ENCODE results near the gene SLC22A5.
"Not testable (repeated sequence)": the region's sequence is repeated elsewhere in the genome, so short reads cannot be mapped to it uniquely, and the experiment has no call there.

Gene SLC22A5

GRCh38 chr5:132410451-132411303 is 41.2 kb downstream of the SLC22A5 start:
- DNase-seq, result peak; percentile 72 to 79 (median 75)
- Histone ChIP-seq H3K4me3 (ENCODE audit: insufficient read depth, low read depth, low read length, poor library complexity, severe bottlenecking) (peak overlapping the region; percentile 90), H3K9me3 (ENCODE audit: control insufficient read depth, low read length) (no peaks in the 10 kb centered on the region), H3K4me1 (ENCODE audit: control insufficient read depth, insufficient read depth, low read length, poor library complexity, severe bottlenecking) (peaks cover 42% of the 10 kb centered on the region), H3K27me3 (replicated peaks; ENCODE audit: control insufficient read depth, insufficient read depth, low read length, poor library complexity, severe bottlenecking) (no peaks in the 10 kb centered on the region), H3K36me3 (ENCODE audit: control insufficient read depth, insufficient read depth, low read length) (no peaks in the 10 kb centered on the region), H3K27ac (ENCODE audit: insufficient read depth, low read length, poor library complexity, severe bottlenecking) (peak overlapping the region; percentile 99)

GRCh38 chr5:132411304-132412013 is 41.9 kb downstream of the SLC22A5 start:
- no peak for DNase-seq
- Histone ChIP-seq H3K27me3 (replicated peaks; ENCODE audit: control insufficient read depth, insufficient read depth, low read length, poor library complexity, severe bottlenecking) (no peaks in the 10 kb centered on the region), H3K36me3 (ENCODE audit: control insufficient read depth, insufficient read depth, low read length) (no peaks in the 10 kb centered on the region), H3K9me3 (ENCODE audit: control insufficient read depth, low read length) (no peaks in the 10 kb centered on the region), H3K4me3 (ENCODE audit: insufficient read depth, low read depth, low read length, poor library complexity, severe bottlenecking) (peak overlapping the region; percentile 90), H3K27ac (ENCODE audit: insufficient read depth, low read length, poor library complexity, severe bottlenecking) (peak overlapping the region; percentile 99), H3K4me1 (ENCODE audit: control insufficient read depth, insufficient read depth, low read length, poor library complexity, severe bottlenecking) (peaks cover 49% of the 10 kb centered on the region)

GRCh38 chr5:132413567-132413966 is 44.1 kb downstream of the SLC22A5 start:
- H3K4me3 ChIP-seq (ENCODE audit: insufficient read depth, low read depth, low read length, poor library complexity, severe bottlenecking), result no peak overlapping the region
- H3K36me3 ChIP-seq (ENCODE audit: control insufficient read depth, insufficient read depth, low read length), result no peaks in the 10 kb centered on the region
- peaks cover 44% of the 10 kb centered on the region for H3K4me1 ChIP-seq (ENCODE audit: control insufficient read depth, insufficient read depth, low read length, poor library complexity, severe bottlenecking)

GRCh38 chr5:132414634-132415378 is 45.3 kb downstream of the SLC22A5 start:
- DNase-seq, result no peak
- peak overlapping the region; percentile 32 for H3K27ac ChIP-seq (ENCODE audit: insufficient read depth, low read length, poor library complexity, severe bottlenecking)

More at GRCh38 chr5:132413567-132413966, 44.1 kb downstream of the SLC22A5 start:
- DNase-seq, result no peak
- peak overlapping the region; percentile 41 for H3K27ac ChIP-seq (ENCODE audit: insufficient read depth, low read length, poor library complexity, severe bottlenecking)
- H3K27me3 ChIP-seq (replicated peaks; ENCODE audit: control insufficient read depth, insufficient read depth, low read length, poor library complexity, severe bottlenecking), result no peaks in the 10 kb centered on the region
- H3K9me3 ChIP-seq (ENCODE audit: control insufficient read depth, low read length), result no peaks in the 10 kb centered on the region

GRCh38 chr5:132415516-132415915 is 46.0 kb downstream of the SLC22A5 start:
- not testable (repeated sequence) for H3K27ac ChIP-seq (ENCODE audit: insufficient read depth, low read length, poor library complexity, severe bottlenecking); DNase-seq; H3K27me3 ChIP-seq (replicated peaks; ENCODE audit: control insufficient read depth, insufficient read depth, low read length, poor library complexity, severe bottlenecking); H3K9me3 ChIP-seq (ENCODE audit: control insufficient read depth, low read length); H3K36me3 ChIP-seq (ENCODE audit: control insufficient read depth, insufficient read depth, low read length); H3K4me3 ChIP-seq (ENCODE audit: insufficient read depth, low read depth, low read length, poor library complexity, severe bottlenecking)
- H3K4me1 ChIP-seq (ENCODE audit: control insufficient read depth, insufficient read depth, low read length, poor library complexity, severe bottlenecking), result peaks cover 46% of the 10 kb centered on the region

More at GRCh38 chr5:132414634-132415378, 45.3 kb downstream of the SLC22A5 start:
- Histone ChIP-seq H3K4me3 (ENCODE audit: insufficient read depth, low read depth, low read length, poor library complexity, severe bottlenecking) (no peak overlapping the region), H3K27me3 (replicated peaks; ENCODE audit: control insufficient read depth, insufficient read depth, low read length, poor library complexity, severe bottlenecking) (no peaks in the 10 kb centered on the region), H3K36me3 (ENCODE audit: control insufficient read depth, insufficient read depth, low read length) (no peaks in the 10 kb centered on the region), H3K4me1 (ENCODE audit: control insufficient read depth, insufficient read depth, low read length, poor library complexity, severe bottlenecking) (peaks cover 44% of the 10 kb centered on the region), H3K9me3 (ENCODE audit: control insufficient read depth, low read length) (no peaks in the 10 kb centered on the region)

- no peaks in the 10 kb centered on the region for H3K36me3 ChIP-seq (ENCODE audit: control insufficient read depth, insufficient read depth, low read length)
- no peaks in the 10 kb centered on the region for H3K9me3 ChIP-seq (ENCODE audit: control insufficient read depth, low read length)
- DNase-seq, result no peak
- peak overlapping the region; percentile 29 for H3K27ac ChIP-seq (ENCODE audit: insufficient read depth, low read length, poor library complexity, severe bottlenecking)
- H3K27me3 ChIP-seq (replicated peaks; ENCODE audit: control insufficient read depth, insufficient read depth, low read length, poor library complexity, severe bottlenecking), result no peaks in the 10 kb centered on the region
- no peak overlapping the region for H3K4me3 ChIP-seq (ENCODE audit: insufficient read depth, low read depth, low read length, poor library complexity, severe bottlenecking)
- H3K4me1 ChIP-seq (ENCODE audit: control insufficient read depth, insufficient read depth, low read length, poor library complexity, severe bottlenecking), result peaks cover 53% of the 10 kb centered on the region
These were observed 46.9 kb downstream of the SLC22A5 start for GRCh38 chr5:132416306-132417009.

GRCh38 chr5:132417010-132417439 is 47.5 kb downstream of the SLC22A5 start:
- H3K27me3 ChIP-seq (replicated peaks; ENCODE audit: control insufficient read depth, insufficient read depth, low read length, poor library complexity, severe bottlenecking), result no peaks in the 10 kb centered on the region
- no peak overlapping the region for H3K4me3 ChIP-seq (ENCODE audit: insufficient read depth, low read depth, low read length, poor library complexity, severe bottlenecking)
- H3K27ac ChIP-seq (ENCODE audit: insufficient read depth, low read length, poor library complexity, severe bottlenecking), result peak overlapping the region; percentile 13
- DNase-seq, result no peak
- H3K9me3 ChIP-seq (ENCODE audit: control insufficient read depth, low read length), result no peaks in the 10 kb centered on the region
- peaks cover 55% of the 10 kb centered on the region for H3K4me1 ChIP-seq (ENCODE audit: control insufficient read depth, insufficient read depth, low read length, poor library complexity, severe bottlenecking)
- H3K36me3 ChIP-seq (ENCODE audit: control insufficient read depth, insufficient read depth, low read length), result no peaks in the 10 kb centered on the region

GRCh38 chr5:132417461-132417860 is 48.0 kb downstream of the SLC22A5 start:
- H3K27me3 ChIP-seq (replicated peaks; ENCODE audit: control insufficient read depth, insufficient read depth, low read length, poor library complexity, severe bottlenecking), result no peaks in the 10 kb centered on the region
- DNase-seq, result no peak
- H3K4me1 ChIP-seq (ENCODE audit: control insufficient read depth, insufficient read depth, low read length, poor library complexity, severe bottlenecking), result peaks cover 60% of the 10 kb centered on the region
- H3K27ac ChIP-seq (ENCODE audit: insufficient read depth, low read length, poor library complexity, severe bottlenecking), result no peak overlapping the region
- no peak overlapping the region for H3K4me3 ChIP-seq (ENCODE audit: insufficient read depth, low read depth, low read length, poor library complexity, severe bottlenecking)
- H3K9me3 ChIP-seq (ENCODE audit: control insufficient read depth, low read length), result no peaks in the 10 kb centered on the region
- no peaks in the 10 kb centered on the region for H3K36me3 ChIP-seq (ENCODE audit: control insufficient read depth, insufficient read depth, low read length)

GRCh38 chr5:132417889-132418485 is 48.5 kb downstream of the SLC22A5 start:
- no peak for DNase-seq
- no peak overlapping the region for H3K4me3 ChIP-seq (ENCODE audit: insufficient read depth, low read depth, low read length, poor library complexity, severe bottlenecking)
- H3K4me1 ChIP-seq (ENCODE audit: control insufficient read depth, insufficient read depth, low read length, poor library complexity, severe bottlenecking), result peaks cover 65% of the 10 kb centered on the region
- H3K9me3 ChIP-seq (ENCODE audit: control insufficient read depth, low read length), result no peaks in the 10 kb centered on the region
- no peaks in the 10 kb centered on the region for H3K27me3 ChIP-seq (replicated peaks; ENCODE audit: control insufficient read depth, insufficient read depth, low read length, poor library complexity, severe bottlenecking)
- no peak overlapping the region for H3K27ac ChIP-seq (ENCODE audit: insufficient read depth, low read length, poor library complexity, severe bottlenecking)
- peaks cover 5% of the 10 kb centered on the region for H3K36me3 ChIP-seq (ENCODE audit: control insufficient read depth, insufficient read depth, low read length)

Measured in effector memory CD4-positive, alpha-beta T cell (primary cell).